Fibroblast of peridontal ligament (primary cell): ENCODE results near the gene DNHD1.

Experiments
- DNase-seq: peaks from one replicate; pipeline ENCODE4 v3.0.0-alpha.2; 2010; ENCODE audit errors: extremely low read depth

DNHD1 gene

DNA sequence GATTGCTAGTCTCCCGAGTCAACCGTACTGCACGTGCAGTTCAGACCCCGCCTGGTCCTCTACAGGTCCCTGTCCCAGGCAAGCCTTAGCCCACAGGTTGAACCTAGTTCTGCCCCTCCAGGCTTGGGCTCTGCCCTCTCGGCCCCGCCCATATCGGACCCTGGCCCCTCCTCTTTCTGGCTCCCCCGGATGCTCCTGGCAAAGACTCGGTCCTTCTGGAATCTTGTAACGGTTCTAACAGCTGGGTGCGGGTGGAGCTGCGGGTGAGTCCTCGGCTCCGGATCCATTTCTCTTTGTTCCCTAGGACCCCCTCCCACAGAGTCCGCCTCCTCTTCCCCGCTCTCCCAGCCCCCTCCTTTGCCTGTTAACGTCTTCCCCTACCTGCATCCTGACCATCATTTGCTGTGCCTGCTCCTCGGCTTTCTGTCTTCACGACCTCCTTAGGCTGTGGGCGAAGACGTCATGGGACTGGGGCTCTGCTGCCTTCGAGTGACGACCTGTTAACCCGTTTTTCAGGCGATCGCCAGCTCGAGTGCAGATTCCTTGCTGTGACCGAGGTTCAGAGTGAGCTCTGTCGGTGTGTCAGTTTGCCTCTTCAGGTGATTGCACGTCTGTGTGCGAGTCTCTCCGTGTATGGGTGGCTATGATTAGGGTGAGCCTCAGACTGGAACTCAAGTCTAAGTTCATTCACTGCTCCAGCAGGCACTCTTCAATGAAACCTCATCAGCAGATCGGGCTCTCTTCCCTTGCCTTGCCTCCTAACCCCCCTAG lies at the start of gene DNHD1:
TSS of gene DNHD1 (plus strand) at position 212 of the 771 bp plus-strand sequence. CDS start 936 bp downstream, outside the sequence.
- DNase-seq: no peak

- no peak for DNase-seq
Measured at GRCh38 chr11:6448574-6448973, 48.5 kb upstream of the DNHD1 start.

DNA sequence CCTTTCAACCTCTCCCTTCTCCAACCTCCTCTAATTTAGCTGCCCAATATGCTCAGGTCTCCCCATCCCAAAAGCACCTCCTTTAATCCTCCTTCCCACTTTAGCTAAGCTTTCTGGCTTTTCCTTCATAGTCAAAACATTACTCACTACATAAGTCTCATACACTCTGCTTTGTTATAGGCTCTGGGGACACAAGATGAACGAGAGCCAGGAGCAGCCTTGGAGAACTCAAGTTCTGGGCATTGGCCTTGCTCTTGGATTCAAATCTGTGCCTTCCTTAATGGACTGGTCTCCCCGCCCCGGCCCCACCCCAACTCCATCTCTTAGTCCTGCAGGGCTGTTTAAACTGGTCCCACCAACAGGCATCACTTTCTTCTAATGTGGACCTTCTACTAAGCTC lies 44.9 kb upstream of the DNHD1 start:
- DNase-seq: peak; percentile 82

DNA sequence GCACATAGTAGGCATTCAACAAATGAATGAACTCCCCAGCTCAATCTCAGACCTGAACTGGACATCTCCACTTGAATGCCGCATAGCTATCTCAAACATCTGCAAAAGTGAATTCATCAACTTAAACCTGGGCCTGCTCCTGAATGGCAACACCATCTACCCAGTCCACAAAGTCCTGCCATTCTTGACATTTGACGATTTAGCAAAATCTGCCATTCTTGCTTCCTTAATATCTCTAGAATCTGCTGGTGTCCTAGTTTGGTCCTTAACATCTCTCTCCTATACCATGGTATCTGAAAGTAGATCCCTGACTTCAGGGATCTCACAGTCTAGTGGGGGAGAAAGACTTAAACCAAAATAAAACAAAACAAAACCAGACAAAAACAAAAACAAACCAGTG lies 43.9 kb upstream of the DNHD1 start:
- DNase-seq: no peak

GRCh38 chr11:6455070-6455469 lies 42.0 kb upstream of the DNHD1 start:
- no peak for DNase-seq

- no peak for DNase-seq
Measured at GRCh38 chr11:6456361-6457073, 40.6 kb upstream of the DNHD1 start.

DNA sequence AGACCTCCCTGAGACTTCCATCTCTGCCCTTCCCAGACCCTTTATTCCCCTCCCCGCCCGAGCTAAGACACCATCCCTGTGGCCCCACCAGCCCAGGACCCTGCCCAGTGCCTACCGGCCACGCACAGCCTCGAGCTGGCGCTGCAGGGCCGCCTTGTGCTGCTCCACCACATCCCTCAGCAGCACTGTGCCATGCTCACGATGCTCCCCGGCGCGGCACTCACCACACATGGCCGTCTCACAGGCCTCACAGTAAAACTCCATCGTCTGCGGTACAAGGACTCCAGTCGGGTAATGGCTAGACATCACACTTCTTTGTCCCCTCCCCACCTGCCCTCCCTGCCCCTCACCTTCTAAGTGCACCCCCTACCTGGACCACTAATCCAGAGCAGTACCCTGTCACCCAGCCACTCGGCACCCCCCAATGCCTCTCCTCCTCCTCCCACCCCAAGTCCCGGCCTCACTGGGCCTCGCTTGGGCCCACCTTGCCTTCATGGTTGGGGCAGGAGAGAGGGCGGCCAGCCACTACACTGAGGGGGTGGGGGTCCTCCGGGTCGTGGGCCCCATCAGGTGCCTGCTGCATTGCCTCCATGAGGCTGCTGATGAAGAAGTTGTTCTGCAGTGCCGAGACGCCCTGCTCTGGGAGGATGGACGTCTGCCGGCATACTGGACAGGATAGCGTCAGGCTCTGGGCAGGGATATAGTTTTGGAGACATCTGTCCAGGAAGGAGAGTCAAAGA lies 39.3 kb upstream of the DNHD1 start:
- DNase-seq: no peak

DNA sequence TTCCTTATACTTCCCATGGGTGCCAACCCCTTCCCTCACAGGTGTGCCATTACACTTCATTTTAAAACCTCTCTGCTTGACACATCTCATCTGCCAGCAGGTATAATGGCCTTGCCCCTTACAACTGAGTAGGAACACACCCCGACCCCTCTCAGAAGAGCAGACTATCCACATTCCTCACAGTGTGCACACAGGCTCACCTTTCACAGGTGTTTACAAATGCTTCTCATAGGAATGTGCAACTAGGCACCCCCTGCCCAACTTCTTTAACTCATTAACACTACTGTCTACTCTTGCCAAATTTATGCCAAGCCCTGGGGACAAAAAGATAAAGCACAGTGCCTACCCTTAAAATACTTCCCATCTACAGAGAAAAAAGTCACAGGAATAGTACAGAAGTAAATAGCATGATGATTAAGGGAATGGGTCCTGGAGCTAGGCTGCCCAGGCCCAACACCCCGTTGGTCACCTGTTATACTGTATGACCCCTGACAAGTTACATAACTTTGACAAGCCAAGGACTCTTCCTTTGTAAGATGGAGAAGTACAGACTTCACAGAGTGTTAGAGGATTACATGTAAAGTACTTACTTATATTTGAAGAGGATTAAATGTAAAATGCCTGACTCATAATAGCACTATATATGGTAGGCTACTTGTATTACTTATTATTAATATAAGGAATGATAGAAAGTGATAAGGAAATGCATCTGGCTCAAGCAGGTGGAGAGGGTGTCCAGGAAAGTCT lies 38.6 kb upstream of the DNHD1 start:
- no peak for DNase-seq

DNA sequence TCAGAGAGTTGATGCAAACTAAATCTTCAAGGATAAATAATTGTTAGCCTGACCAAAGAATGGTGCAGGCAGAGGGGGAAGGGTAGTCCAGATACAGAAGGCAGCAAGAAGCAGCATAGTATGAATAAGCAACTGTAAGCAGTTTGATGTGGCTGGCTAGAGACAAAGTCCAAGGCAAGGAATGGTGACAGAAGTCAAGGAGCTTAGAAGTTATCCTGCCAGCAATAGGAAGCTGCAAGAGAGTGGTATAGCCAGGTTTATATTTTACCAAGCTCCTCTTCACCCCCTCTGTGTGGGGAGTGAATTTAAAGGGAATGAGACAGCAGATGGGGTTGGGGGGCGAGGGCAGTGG lies 38.0 kb upstream of the DNHD1 start:
- DNase-seq: no peak

DNA sequence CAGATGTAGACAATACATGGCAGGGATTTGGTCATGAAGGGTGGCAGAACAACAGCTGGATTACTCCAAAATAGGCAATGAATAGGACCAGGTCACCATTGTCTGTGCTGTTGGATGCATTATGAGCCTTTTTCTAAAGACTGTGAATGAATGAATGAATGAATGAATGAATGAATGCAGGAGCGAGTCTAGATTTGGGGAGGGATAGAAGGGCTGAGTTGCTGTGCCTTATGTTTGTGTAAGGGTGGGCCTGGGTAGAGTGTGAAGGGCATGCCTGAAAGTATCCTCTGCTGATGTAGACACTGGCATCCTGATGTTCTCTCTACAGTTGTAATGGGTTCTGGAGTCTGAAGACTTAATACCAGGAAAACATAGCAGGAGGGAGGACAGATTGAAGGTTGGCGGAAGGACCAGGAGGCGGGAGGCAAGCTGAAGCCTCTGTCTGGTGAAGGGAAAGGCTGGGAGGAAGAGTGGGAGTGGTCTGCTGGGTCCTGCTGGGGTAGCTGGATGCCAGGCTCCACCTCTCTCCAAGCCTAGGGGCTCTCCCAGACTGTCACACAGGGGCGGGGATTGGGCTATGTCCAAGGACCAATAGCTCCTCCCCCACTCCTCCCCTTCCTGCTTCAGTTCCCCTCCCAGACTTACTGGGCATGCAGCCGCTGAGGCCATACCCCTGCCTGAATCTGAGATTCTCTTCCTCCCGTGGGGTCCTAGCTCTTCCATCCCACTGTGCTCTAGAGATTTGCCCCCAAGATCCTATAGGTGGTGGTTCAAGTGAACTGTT lies 28.2 kb upstream of the DNHD1 start:
- peak; percentile 52 for DNase-seq

GRCh38 chr11:6469599-6469998 lies 27.5 kb upstream of the DNHD1 start:
- no peak for DNase-seq

DNA sequence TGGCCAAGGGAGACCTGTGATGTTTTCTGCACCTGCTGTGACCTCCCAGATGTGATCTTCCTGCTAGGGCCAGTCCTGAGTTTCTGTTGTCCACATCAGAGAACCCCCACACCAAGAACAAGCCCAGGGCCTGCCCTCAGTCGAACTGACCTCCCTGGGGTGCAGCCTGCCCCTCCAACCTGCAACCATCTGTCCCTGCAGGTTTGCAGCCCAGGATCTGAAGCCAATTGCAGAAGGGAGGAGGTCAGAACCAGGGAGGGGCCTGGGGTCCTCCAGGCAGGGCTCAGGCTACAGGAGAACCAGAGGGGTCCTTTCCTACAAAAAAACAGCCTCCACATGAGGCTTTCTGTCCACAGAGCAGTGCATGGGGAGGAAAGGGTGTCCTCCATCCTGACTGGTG lies 24.1 kb upstream of the DNHD1 start:
- DNase-seq: no peak

GRCh38 chr11:6473451-6474412 lies 23.3 kb upstream of the DNHD1 start, which contains the start of gene TRIM3:
TRIM3 (minus strand) TSS chr11:6473941; CDS start chr11:6465695, 8,246 bp downstream.
- DNase-seq: peak; percentile 74

DNA sequence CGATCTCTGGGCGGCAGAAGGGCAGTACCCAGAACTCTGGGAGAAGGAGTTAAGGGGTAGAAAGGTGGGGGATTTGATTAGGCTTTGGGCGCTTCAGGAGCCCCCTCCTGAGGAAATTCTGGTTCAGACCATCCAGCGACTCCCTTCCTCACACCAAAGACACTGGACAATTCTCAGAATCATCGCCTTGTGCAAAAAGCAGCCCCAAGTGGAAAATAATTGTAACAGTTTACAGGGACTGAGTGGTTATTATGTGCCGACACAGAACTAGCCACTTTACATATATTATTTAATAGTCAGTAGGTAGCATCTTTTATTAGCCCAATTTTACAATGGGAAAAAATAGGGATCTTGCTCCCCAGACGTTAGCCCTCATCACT lies 22.7 kb upstream of the DNHD1 start:
- no peak for DNase-seq

- DNase-seq: no peak
Measured at GRCh38 chr11:6474806-6475500, 22.1 kb upstream of the DNHD1 start.

GRCh38 chr11:6475936-6476335 lies 21.1 kb upstream of the DNHD1 start:
- DNase-seq: no peak

DNA sequence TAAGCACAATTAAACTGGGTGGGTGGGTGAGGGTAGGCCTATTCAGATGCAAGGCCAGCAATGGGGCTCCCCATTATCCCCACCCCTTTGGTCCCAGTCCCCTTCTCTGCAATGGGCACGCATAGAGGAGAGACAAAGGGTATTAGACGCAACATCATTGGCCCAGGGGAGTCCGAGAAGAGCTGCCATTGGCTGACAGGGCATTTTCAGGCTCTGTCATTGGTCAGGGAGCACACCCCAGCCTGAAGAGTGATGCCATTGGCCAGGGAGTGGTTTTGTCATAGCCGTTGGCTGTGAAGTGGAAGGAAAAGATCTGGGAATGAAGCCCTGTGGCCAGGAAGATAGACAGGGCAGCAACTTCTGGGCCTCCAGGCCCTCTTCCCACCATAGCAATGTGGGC lies 20.5 kb upstream of the DNHD1 start:
- DNase-seq: no peak

DNA sequence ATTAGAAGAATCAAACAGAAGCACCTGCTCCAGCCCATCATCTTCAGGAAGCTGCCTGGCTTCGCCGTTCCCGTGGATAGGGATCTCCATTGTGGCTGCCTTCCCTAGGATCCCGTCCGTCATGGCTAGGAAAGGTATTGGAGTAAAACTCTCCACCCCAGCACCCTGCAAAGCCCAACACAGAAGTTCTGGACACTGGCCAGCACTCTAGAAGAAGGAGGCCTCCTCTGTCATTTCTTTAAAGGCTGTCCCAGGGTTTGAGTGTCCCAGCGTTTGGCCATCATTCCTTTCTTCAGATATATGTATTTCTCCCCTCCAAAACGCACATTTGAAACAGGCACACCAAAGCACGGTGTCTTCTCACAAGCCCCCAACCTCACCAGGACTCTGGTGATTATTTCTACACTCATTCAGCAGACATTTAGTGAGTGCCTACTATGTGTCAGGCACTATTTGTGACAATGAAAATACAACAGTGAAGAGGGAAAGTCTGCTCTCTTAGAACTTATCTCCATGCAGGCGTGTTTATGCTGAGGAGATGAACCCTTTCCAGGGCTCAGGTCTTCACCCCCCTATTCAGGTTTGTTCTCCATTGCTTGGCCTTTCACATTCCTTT lies 16.7 kb upstream of the DNHD1 start:
- DNase-seq: peak; percentile 25
